T-cell (primary cell): Measurements from ENCODE around the gene CLEC4C. TPM values are rescaled to one million over a fixed set of nuclear protein-coding genes. Genes with fewer than 3 reads are reported as not detected.
"Not testable (repeated sequence)": the region's sequence is repeated elsewhere in the genome, so short reads cannot be mapped to it uniquely, and the experiment has no call there.

Experiments
- ATAC-seq, 4 experiments: fragments of 200-7000 bp in 3 of 4; fragments of 150-1000 bp in 1 of 4; cut with Tn5 transposase; replicated peaks in 1 of 4; 1 replicate in 3 of 4; 2 replicates in 1 of 4; pipeline ENCODE4 v1.10.0; 2021; ENCODE audit warnings: moderate library complexity in 3 of 4, mild to moderate bottlenecking in 2 of 4, moderate number of reproducible peaks in 1 of 4
- CTCF ChIA-PET, 2 donors: fragments of 300-600 bp; sonication (Branson Sonifier 250); formaldehyde crosslinking; loops; one replicate each; lab custom pipeline; 2022; ENCODE audit warnings: antibody characterized with exemption in 2 of 2; lab: Charles Lee
- POLR2A ChIA-PET, 2 donors: fragments of 300-600 bp; sonication (Branson Sonifier 250); formaldehyde crosslinking; loops; one replicate each; lab custom pipeline; 2022; ENCODE audit warnings: antibody characterized with exemption in 2 of 2; lab: Charles Lee
- DNase-seq, 35 experiments: peaks; one replicate each; pipeline versions ENCODE4 v3.0.0 to v3.0.0-alpha.2; 2013 to 2023
- H3K27ac ChIP-seq: one replicate; pipeline ENCODE4 v1.5.1; 2013; ENCODE audit warnings: low read length
- H3K27me3 ChIP-seq, 2 experiments: replicated peaks in 1 of 2; 1 replicate in 1 of 2; 2 replicates in 1 of 2; pipeline versions ENCODE4 v1.6.1 to v1.7.0; 2013; ENCODE audit warnings: low read length in 1 of 2, mixed read lengths in 1 of 2; ENCODE audit not compliant: control insufficient read depth in 2 of 2, insufficient read depth in 2 of 2; ENCODE audit errors: extremely low read depth in 1 of 2
- H3K36me3 ChIP-seq, 2 donors: 1 replicate in 1 of 2; 2 replicates in 1 of 2; pipeline versions ENCODE4 v1.6.1 to v1.7.0; 2013; ENCODE audit warnings: low read length in 1 of 2; ENCODE audit not compliant: control insufficient read depth in 2 of 2, insufficient read depth in 1 of 2; ENCODE audit errors: extremely low read depth in 1 of 2
- H3K4me1 ChIP-seq, 2 experiments: 1 replicate in 1 of 2; 2 replicates in 1 of 2; pipeline versions ENCODE4 v1.6.1 to v1.7.0; 2013; ENCODE audit warnings: low read length in 2 of 2, mixed read lengths in 1 of 2; ENCODE audit not compliant: insufficient read depth in 2 of 2, control insufficient read depth in 1 of 2; ENCODE audit errors: extremely low read depth in 1 of 2
- H3K4me3 ChIP-seq, 2 donors: 1 replicate in 1 of 2; 2 replicates in 1 of 2; pipeline versions ENCODE4 v1.5.1 to v1.7.0; 2013; ENCODE audit warnings: mild to moderate bottlenecking in 2 of 2, low read length in 1 of 2, moderate library complexity in 1 of 2; ENCODE audit not compliant: control insufficient read depth in 1 of 2; ENCODE audit errors: extremely low read depth in 1 of 2
- H3K9me3 ChIP-seq: 2 replicates; pipeline ENCODE4 v1.7.0; 2013
- H3K27ac Mint-ChIP-seq, 2 donors: one replicate each; pipeline ENCODE4 v1.8.0; 2020 to 2021; ENCODE audit warnings: mild to moderate bottlenecking in 2 of 2, mixed read lengths in 2 of 2
- H3K27me3 Mint-ChIP-seq, 2 donors: one replicate each; pipeline ENCODE4 v1.8.0; 2021 to 2022; ENCODE audit warnings: mixed read lengths in 2 of 2
- H3K36me3 Mint-ChIP-seq: one replicate; pipeline ENCODE4 v1.8.0; 2021; ENCODE audit warnings: mixed read lengths
- H3K4me1 Mint-ChIP-seq, 3 donors: one replicate each; pipeline ENCODE4 v1.8.0; 2020 to 2022; ENCODE audit warnings: mixed read lengths in 3 of 3, mild to moderate bottlenecking in 1 of 3
- H3K4me3 Mint-ChIP-seq, 3 donors: one replicate each; pipeline ENCODE4 v1.8.0; 2020 to 2022; ENCODE audit warnings: mild to moderate bottlenecking in 3 of 3, mixed read lengths in 3 of 3, moderate library complexity in 3 of 3
- H3K9me3 Mint-ChIP-seq, 3 donors: one replicate each; pipeline ENCODE4 v1.8.0; 2020 to 2022; ENCODE audit warnings: mixed read lengths in 3 of 3
- WGBS: methylation state at CpG from one replicate; pipeline ENCODE4 v1.1.5; 2013; ENCODE audit warnings: missing lambda C conversion rate; ENCODE audit not compliant: insufficient coverage; 5-methylcytosine and 5-hydroxymethylcytosine counted together
- total RNA-seq, 35 experiments: library from RNA in 6 of 35; stranded (reverse) in 6 of 35; fragments of 120-200 nt in 1 of 35; gene quantifications; one replicate each; pipeline versions ENCODE4 v1.2.1 to v1.2.4 and lab custom pipeline; 2013 to 2026

Gene CLEC4C, protein sequence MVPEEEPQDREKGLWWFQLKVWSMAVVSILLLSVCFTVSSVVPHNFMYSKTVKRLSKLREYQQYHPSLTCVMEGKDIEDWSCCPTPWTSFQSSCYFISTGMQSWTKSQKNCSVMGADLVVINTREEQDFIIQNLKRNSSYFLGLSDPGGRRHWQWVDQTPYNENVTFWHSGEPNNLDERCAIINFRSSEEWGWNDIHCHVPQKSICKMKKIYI
- total RNA-seq (not detected), total RNA-seq (lab: John Stamatoyannopoulos, UW) (0 to 0.62 (median 0) reads per million in 29 experiments)
- 0.28 TPM for total RNA-seq (2013)

DNA sequence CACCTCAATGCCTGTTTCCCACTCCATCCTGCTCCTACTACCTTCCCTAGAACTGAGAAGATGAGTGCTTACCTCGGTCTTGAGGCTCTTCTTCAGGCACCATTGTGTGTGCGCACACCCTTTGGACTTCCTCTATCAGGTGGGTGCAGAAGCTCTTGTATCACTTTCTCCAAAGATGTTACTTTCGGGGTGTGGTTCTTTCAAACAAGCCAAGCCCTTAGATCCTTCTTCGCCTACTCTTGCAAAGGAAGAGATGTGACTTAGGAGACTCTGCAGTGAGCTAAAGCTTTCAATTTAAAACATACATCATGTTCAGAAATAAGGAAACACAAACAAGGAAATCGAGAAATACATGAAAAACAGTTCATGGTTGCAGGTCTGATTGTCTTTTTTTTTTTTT, at the start of gene CLEC4C:
CLEC4C (minus strand) TSS at position 130 of the 400 bp plus-strand sequence; CDS start at position 103, 27 bp downstream.
- no peaks in the 10 kb centered on the region for H3K27me3 ChIP-seq
- H3K4me3 ChIP-seq: no peak within 1 kb of the TSS
- Mint-ChIP-seq H3K4me1 (peaks cover 0 to 4% (median 0%) of the 10 kb centered on the region in 3 donors), H3K36me3 (no peaks in the 10 kb centered on the region), H3K4me3 (no peak within 1 kb of the TSS), H3K27ac (no peak within 1 kb of the TSS), H3K9me3 (peaks cover 0 to 4% (median 0%) of the 10 kb centered on the region in 3 donors), H3K27me3 (no peaks in the 10 kb centered on the region)
- no peaks in the 10 kb centered on the region for H3K36me3 ChIP-seq
- ChIA-PET CTCF (no interaction called here), POLR2A (interaction anchor here in 1 of 2 donors (0.7 kb wide), 1 partner anchor 85 kb away, joined by 9 read pairs; no protein-coding TSS in a partner anchor)
- no peaks in the 10 kb centered on the region for H3K9me3 ChIP-seq
- ATAC-seq (no peak), DNase-seq (no peak)
- H3K27ac ChIP-seq: no peak within 1 kb of the TSS
- WGBS: 81% methylated on average over 2 of the region's 5 CpGs
- no peaks in the 10 kb centered on the region for H3K4me1 ChIP-seq

DNA sequence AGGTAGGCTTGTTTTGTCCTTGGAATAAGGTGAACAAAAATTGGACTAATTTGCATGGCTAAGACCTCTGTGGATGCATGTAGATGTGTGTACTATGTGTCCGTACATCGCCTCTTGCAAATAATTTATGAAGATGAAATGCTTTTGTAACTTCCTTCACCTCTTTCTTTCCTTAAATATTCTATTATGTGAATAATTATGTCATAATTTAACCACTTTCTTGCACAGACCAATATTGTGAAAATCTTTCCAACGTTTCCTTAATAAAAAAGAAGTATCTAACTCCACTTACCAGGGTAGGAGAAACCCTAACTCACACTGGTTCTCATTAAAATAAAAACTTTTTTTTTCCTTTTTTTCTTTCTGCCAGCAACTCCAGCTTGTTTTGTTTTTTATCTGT, 46.0 kb upstream of the CLEC4C start:
- ChIA-PET CTCF (no interaction called here), POLR2A (no interaction called here)
- Mint-ChIP-seq H3K27ac (no peak overlapping the region), H3K4me1 (no peaks in the 10 kb centered on the region), H3K27me3 (peaks cover 3 to 8% of the 10 kb centered on the region in 2 donors), H3K9me3 (no peaks in the 10 kb centered on the region), H3K36me3 (no peaks in the 10 kb centered on the region), H3K4me3 (no peak overlapping the region)
- no peak for ATAC-seq
- H3K27me3 ChIP-seq: peaks cover 0 to 4% of the 10 kb centered on the region in 2 experiments
- no peak for DNase-seq
- H3K36me3 ChIP-seq: no peaks in the 10 kb centered on the region
- H3K4me1 ChIP-seq: no peaks in the 10 kb centered on the region
- H3K27ac ChIP-seq: no peak overlapping the region
- H3K9me3 ChIP-seq: no peaks in the 10 kb centered on the region
- no peak overlapping the region for H3K4me3 ChIP-seq
- no CpG with 5 or more reads among the region's 3 CpGs for WGBS

DNA sequence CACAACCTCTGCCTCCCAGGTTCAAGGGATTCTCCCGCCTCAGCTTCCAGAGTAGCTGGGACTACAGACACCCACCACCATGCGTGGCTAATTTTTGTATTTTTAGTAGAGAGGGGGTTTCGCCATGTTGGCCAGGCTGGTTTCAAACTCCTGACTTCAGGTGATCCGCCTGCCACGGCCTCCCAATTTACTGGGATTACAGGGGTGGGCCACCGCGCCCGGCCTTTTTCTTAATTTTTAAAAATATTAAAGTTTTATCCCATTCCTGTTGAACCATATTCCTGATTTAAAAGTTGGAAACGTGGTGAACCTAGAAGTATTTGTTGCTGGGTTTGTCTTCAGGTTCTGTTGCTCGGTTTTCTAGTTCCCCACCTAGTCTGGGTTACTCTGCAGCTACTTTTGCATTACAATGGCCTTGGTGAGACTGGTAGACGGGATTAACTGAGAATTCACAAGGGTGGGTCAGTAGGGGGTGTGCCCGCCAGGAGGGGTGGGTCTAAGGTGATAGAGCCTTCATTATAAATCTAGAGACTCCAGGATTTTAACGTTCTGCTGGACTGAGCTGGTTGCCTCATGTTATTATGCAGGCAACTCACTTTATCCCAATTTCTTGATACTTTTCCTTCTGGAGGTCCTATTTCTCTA, 41.8 kb upstream of the CLEC4C start, which contains the start of gene NANOG:
NANOG (plus strand) TSS at position 519 of the 645 bp plus-strand sequence. CDS start 213 bp downstream, outside the sequence.
- ATAC-seq, DNase-seq, H3K36me3 Mint-ChIP-seq, H3K4me1 ChIP-seq, H3K4me3 ChIP-seq, H3K9me3 Mint-ChIP-seq, H3K27ac Mint-ChIP-seq, POLR2A ChIA-PET, CTCF ChIA-PET, H3K4me3 Mint-ChIP-seq, H3K36me3 ChIP-seq, H3K27ac ChIP-seq, H3K4me1 Mint-ChIP-seq, H3K9me3 ChIP-seq: not testable (repeated sequence)
- peaks cover 13 to 19% of the 10 kb centered on the region in 2 donors for H3K27me3 Mint-ChIP-seq
- WGBS: no CpG with 5 or more reads among the region's 13 CpGs
- peaks cover 0 to 12% of the 10 kb centered on the region in 2 experiments for H3K27me3 ChIP-seq

DNA sequence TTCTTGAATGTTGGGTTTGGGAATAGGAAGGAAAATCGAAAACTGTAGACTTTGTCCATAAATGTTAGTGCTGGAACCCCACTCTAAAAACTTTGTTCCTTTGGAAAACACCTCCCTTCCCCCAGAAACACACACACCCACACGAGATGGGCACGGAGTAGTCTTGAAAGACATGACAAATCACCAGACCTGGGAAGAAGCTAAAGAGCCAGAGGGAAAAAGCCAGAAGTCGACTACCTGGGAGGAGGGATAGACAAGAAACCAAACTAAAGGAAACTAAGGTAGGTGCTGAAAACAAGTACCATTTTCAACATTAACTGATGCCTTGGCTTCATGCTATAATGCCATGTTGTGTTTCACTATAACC, 41.1 kb upstream of the CLEC4C start:
- Histone ChIP-seq H3K9me3 (no peaks in the 10 kb centered on the region), H3K27ac (no peak overlapping the region), H3K4me1 (no peaks in the 10 kb centered on the region), H3K36me3 (no peaks in the 10 kb centered on the region), H3K4me3 (no peak overlapping the region), H3K27me3 (peaks cover 0 to 12% of the 10 kb centered on the region in 2 experiments)
- Mint-ChIP-seq H3K36me3 (no peaks in the 10 kb centered on the region), H3K9me3 (no peaks in the 10 kb centered on the region), H3K4me3 (no peak overlapping the region), H3K4me1 (no peaks in the 10 kb centered on the region), H3K27me3 (peaks cover 13 to 18% of the 10 kb centered on the region in 2 donors), H3K27ac (no peak overlapping the region)
- DNase-seq: no peak
- ChIA-PET CTCF (no interaction called here), POLR2A (no interaction called here)
- no CpG with 5 or more reads among the region's 4 CpGs for whole genome bisulfite sequencing
- ATAC-seq: no peak

DNA sequence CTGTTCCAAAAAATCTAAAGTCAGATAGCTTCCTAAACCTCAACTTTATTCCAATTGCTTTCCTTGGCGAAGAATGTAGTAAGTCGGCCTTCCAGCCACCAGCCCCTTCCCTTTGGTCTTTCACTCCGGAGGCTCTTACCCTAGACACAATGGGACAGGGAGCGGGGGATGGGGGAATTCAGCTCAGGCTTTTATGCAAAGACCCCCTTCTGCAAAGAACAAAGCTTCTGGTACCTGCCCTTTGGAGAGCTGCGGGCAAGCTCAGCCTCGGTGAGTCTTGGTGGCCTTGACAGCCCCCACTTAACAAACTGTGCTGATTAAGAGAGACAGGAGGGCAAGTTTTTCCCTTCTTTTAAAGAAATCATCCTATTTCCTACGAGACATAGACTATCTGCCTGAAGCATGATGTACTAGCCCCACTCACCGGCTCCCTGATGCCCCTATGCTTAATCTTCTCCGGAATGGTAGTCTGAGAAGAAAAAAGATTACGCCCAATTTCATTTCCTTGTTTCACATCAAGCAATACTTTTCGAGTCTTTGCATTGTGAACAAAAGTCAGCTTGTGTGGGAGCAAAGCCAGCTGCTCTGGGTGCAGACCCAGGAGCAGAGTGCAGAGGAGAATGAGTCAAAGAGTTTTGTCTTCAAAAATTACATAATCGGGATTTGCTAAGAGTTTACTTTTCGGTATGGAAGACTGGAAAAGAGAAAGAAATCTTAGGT, 40.6 kb upstream of the CLEC4C start:
- Mint-ChIP-seq H3K9me3 (no peaks in the 10 kb centered on the region), H3K27me3 (peaks cover 13 to 18% of the 10 kb centered on the region in 2 donors), H3K27ac (no peak overlapping the region), H3K36me3 (no peaks in the 10 kb centered on the region), H3K4me1 (no peaks in the 10 kb centered on the region), H3K4me3 (no peak overlapping the region)
- POLR2A ChIA-PET: no interaction called here
- Histone ChIP-seq H3K4me1 (no peaks in the 10 kb centered on the region), H3K36me3 (no peaks in the 10 kb centered on the region), H3K27ac (no peak overlapping the region), H3K9me3 (no peaks in the 10 kb centered on the region), H3K4me3 (no peak overlapping the region), H3K27me3 (peaks cover 0 to 12% of the 10 kb centered on the region in 2 experiments)
- DNase-seq (no peak), ATAC-seq (no peak)
- CTCF ChIA-PET: no interaction called here
- WGBS: 97% methylated on average over 3 of the region's 13 CpGs

DNA sequence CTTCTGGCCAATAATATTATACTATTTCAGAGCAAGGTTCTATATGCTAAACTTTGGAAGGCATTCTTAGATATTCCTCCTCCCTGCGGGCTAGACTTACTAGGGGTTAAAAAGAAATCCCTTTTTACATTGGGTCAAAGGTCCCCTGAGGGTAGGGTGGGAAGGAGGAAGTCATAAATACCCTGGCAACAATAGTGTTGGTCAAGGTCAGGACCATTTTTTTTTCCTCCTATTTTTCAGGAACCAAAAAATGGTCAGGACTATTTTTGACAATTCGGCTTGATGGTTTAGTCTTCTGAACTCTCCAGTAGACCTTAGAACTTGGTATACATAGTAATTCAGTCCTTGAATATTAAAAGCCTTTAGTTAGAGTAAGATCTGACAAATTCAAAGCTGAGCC, 37.5 kb upstream of the CLEC4C start:
- H3K36me3 ChIP-seq: no peaks in the 10 kb centered on the region
- H3K4me1 ChIP-seq: no peaks in the 10 kb centered on the region
- POLR2A ChIA-PET: no interaction called here
- no peaks in the 10 kb centered on the region for H3K36me3 Mint-ChIP-seq
- H3K27me3 Mint-ChIP-seq: peaks cover 12 to 13% of the 10 kb centered on the region in 2 donors
- CTCF ChIA-PET: no interaction called here
- no peaks in the 10 kb centered on the region for H3K9me3 ChIP-seq
- peaks cover 0 to 9% of the 10 kb centered on the region in 2 experiments for H3K27me3 ChIP-seq
- H3K4me1 Mint-ChIP-seq: no peaks in the 10 kb centered on the region
- H3K9me3 Mint-ChIP-seq: no peaks in the 10 kb centered on the region
- no peak for ATAC-seq
- H3K27ac ChIP-seq: no peak overlapping the region
- H3K4me3 ChIP-seq: no peak overlapping the region
- H3K4me3 Mint-ChIP-seq: no peak overlapping the region
- WGBS: no CpG with 5 or more reads among the region's 2 CpGs
- no peak overlapping the region for H3K27ac Mint-ChIP-seq
- DNase-seq: no peak
